ENCODE data around the gene RETSAT.
A peak's percentile ranks its signal among the peaks of the same experiment; 100 is the strongest.
"Not testable (repeated sequence)": the region's sequence is repeated elsewhere in the genome, so short reads cannot be mapped to it uniquely, and the experiment has no call there.

Gene RETSAT

GRCh38 chr2:85334928-85335327 is 19.4 kb downstream of the RETSAT start:
- WGBS, 2 experiments: 49 to 50% methylated on average over 2 of the region's 2 CpGs

GRCh38 chr2:85333877-85334276 is 20.5 kb downstream of the RETSAT start:
- H3K27me3 ChIP-seq (ENCODE audit: control insufficient read depth, insufficient read depth, low read length, poor library complexity, severe bottlenecking); H3K27ac ChIP-seq (ENCODE audit: insufficient read depth, low read depth, low read length, poor library complexity, severe bottlenecking); H3K9me3 ChIP-seq (ENCODE audit: control insufficient read depth, low read length); H3K4me1 ChIP-seq (ENCODE audit: control insufficient read depth, insufficient read depth, low read length); H3K4me3 ChIP-seq (ENCODE audit: insufficient read depth, low read depth, low read length); H3K36me3 ChIP-seq (ENCODE audit: control insufficient read depth, insufficient read depth, low read length): not testable (repeated sequence)
- WGBS, 2 experiments: 93 to 97% methylated on average over 3 of the region's 4 CpGs

More at GRCh38 chr2:85334928-85335327, 19.4 kb downstream of the RETSAT start:
- H3K27me3 ChIP-seq (ENCODE audit: control insufficient read depth, insufficient read depth, low read length, poor library complexity, severe bottlenecking): no peaks in the 10 kb centered on the region
- H3K36me3 ChIP-seq (ENCODE audit: control insufficient read depth, insufficient read depth, low read length): no peaks in the 10 kb centered on the region
- H3K9me3 ChIP-seq (ENCODE audit: control insufficient read depth, low read length): no peaks in the 10 kb centered on the region
- no peaks in the 10 kb centered on the region for H3K4me1 ChIP-seq (ENCODE audit: control insufficient read depth, insufficient read depth, low read length)
- H3K27ac ChIP-seq (ENCODE audit: insufficient read depth, low read depth, low read length, poor library complexity, severe bottlenecking): no peak overlapping the region
- no peak overlapping the region for H3K4me3 ChIP-seq (ENCODE audit: insufficient read depth, low read depth, low read length)

GRCh38 chr2:85330839-85331636 is 23.3 kb downstream of the RETSAT start:
- Histone ChIP-seq H3K4me1 (ENCODE audit: control insufficient read depth, insufficient read depth, low read length) (no peaks in the 10 kb centered on the region), H3K9me3 (ENCODE audit: control insufficient read depth, low read length) (no peaks in the 10 kb centered on the region), H3K4me3 (ENCODE audit: insufficient read depth, low read depth, low read length) (no peak overlapping the region), H3K27ac (ENCODE audit: insufficient read depth, low read depth, low read length, poor library complexity, severe bottlenecking) (no peak overlapping the region), H3K27me3 (ENCODE audit: control insufficient read depth, insufficient read depth, low read length, poor library complexity, severe bottlenecking) (no peaks in the 10 kb centered on the region), H3K36me3 (ENCODE audit: control insufficient read depth, insufficient read depth, low read length) (no peaks in the 10 kb centered on the region)
- WGBS, 2 experiments: 79 to 83% methylated on average over 13 of the region's 13 CpGs

GRCh38 chr2:85329701-85330100 is 24.6 kb downstream of the RETSAT start:
- 90 to 96% methylated on average over 3 of the region's 3 CpGs for WGBS, 2 experiments

GRCh38 chr2:85329181-85329651 is 25.1 kb downstream of the RETSAT start:
- H3K27ac ChIP-seq (ENCODE audit: insufficient read depth, low read depth, low read length, poor library complexity, severe bottlenecking): no peak overlapping the region
- peaks cover 6% of the 10 kb centered on the region for H3K36me3 ChIP-seq (ENCODE audit: control insufficient read depth, insufficient read depth, low read length)
- H3K4me3 ChIP-seq (ENCODE audit: insufficient read depth, low read depth, low read length): no peak overlapping the region

More at GRCh38 chr2:85329701-85330100, 24.6 kb downstream of the RETSAT start:
- not testable (repeated sequence) for H3K4me1 ChIP-seq (ENCODE audit: control insufficient read depth, insufficient read depth, low read length); H3K36me3 ChIP-seq (ENCODE audit: control insufficient read depth, insufficient read depth, low read length); H3K4me3 ChIP-seq (ENCODE audit: insufficient read depth, low read depth, low read length); H3K27ac ChIP-seq (ENCODE audit: insufficient read depth, low read depth, low read length, poor library complexity, severe bottlenecking); H3K27me3 ChIP-seq (ENCODE audit: control insufficient read depth, insufficient read depth, low read length, poor library complexity, severe bottlenecking); H3K9me3 ChIP-seq (ENCODE audit: control insufficient read depth, low read length)

GRCh38 chr2:85327822-85328617 is 26.3 kb downstream of the RETSAT start, which contains the start of gene TGOLN2:
TSS of gene TGOLN2 (minus strand) at chr2:85327989. CDS start at chr2:85327962, 27 bp downstream.
- peak within 1 kb of the TSS; percentile 87 for H3K4me3 ChIP-seq (ENCODE audit: insufficient read depth, low read depth, low read length)
- WGBS, 2 experiments: 1% methylated on average over 56 to 57 of the region's 57 CpGs
- peaks cover 6% of the 10 kb centered on the region for H3K36me3 ChIP-seq (ENCODE audit: control insufficient read depth, insufficient read depth, low read length)

More at GRCh38 chr2:85329181-85329651, 25.1 kb downstream of the RETSAT start:
- Histone ChIP-seq H3K4me1 (ENCODE audit: control insufficient read depth, insufficient read depth, low read length) (no peaks in the 10 kb centered on the region), H3K9me3 (ENCODE audit: control insufficient read depth, low read length) (no peaks in the 10 kb centered on the region), H3K27me3 (ENCODE audit: control insufficient read depth, insufficient read depth, low read length, poor library complexity, severe bottlenecking) (no peaks in the 10 kb centered on the region)

GRCh38 chr2:85327160-85327821 is 27.0 kb downstream of the RETSAT start:
- H3K4me1 ChIP-seq (ENCODE audit: control insufficient read depth, insufficient read depth, low read length): no peaks in the 10 kb centered on the region
- H3K9me3 ChIP-seq (ENCODE audit: control insufficient read depth, low read length): no peaks in the 10 kb centered on the region
- peaks cover 12% of the 10 kb centered on the region for H3K36me3 ChIP-seq (ENCODE audit: control insufficient read depth, insufficient read depth, low read length)
- H3K27me3 ChIP-seq (ENCODE audit: control insufficient read depth, insufficient read depth, low read length, poor library complexity, severe bottlenecking): no peaks in the 10 kb centered on the region
- WGBS, 2 experiments: 7% methylated on average over 41 of the region's 41 CpGs
- peak overlapping the region; percentile 87 for H3K4me3 ChIP-seq (ENCODE audit: insufficient read depth, low read depth, low read length)
- H3K27ac ChIP-seq (ENCODE audit: insufficient read depth, low read depth, low read length, poor library complexity, severe bottlenecking): no peak overlapping the region

More at GRCh38 chr2:85327822-85328617, 26.3 kb downstream of the RETSAT start, which contains the start of gene TGOLN2:
- H3K9me3 ChIP-seq (ENCODE audit: control insufficient read depth, low read length): no peaks in the 10 kb centered on the region
- H3K27me3 ChIP-seq (ENCODE audit: control insufficient read depth, insufficient read depth, low read length, poor library complexity, severe bottlenecking): no peaks in the 10 kb centered on the region
- peak within 1 kb of the TSS; percentile 87 for H3K27ac ChIP-seq (ENCODE audit: insufficient read depth, low read depth, low read length, poor library complexity, severe bottlenecking)
- H3K4me1 ChIP-seq (ENCODE audit: control insufficient read depth, insufficient read depth, low read length): no peaks in the 10 kb centered on the region

- no peaks in the 10 kb centered on the region for H3K27me3 ChIP-seq (ENCODE audit: control insufficient read depth, insufficient read depth, low read length, poor library complexity, severe bottlenecking)
- peak overlapping the region; percentile 87 for H3K4me3 ChIP-seq (ENCODE audit: insufficient read depth, low read depth, low read length)
- WGBS, 2 experiments: 35 to 39% methylated on average over 32 of the region's 32 CpGs
- peaks cover 16% of the 10 kb centered on the region for H3K36me3 ChIP-seq (ENCODE audit: control insufficient read depth, insufficient read depth, low read length)
- no peak overlapping the region for H3K27ac ChIP-seq (ENCODE audit: insufficient read depth, low read depth, low read length, poor library complexity, severe bottlenecking)
- no peaks in the 10 kb centered on the region for H3K4me1 ChIP-seq (ENCODE audit: control insufficient read depth, insufficient read depth, low read length)
- H3K9me3 ChIP-seq (ENCODE audit: control insufficient read depth, low read length): no peaks in the 10 kb centered on the region
Measured at GRCh38 chr2:85326406-85327159, 27.7 kb downstream of the RETSAT start.

- Histone ChIP-seq H3K27me3 (ENCODE audit: control insufficient read depth, insufficient read depth, low read length, poor library complexity, severe bottlenecking) (no peaks in the 10 kb centered on the region), H3K9me3 (ENCODE audit: control insufficient read depth, low read length) (no peaks in the 10 kb centered on the region), H3K4me1 (ENCODE audit: control insufficient read depth, insufficient read depth, low read length) (no peaks in the 10 kb centered on the region), H3K4me3 (ENCODE audit: insufficient read depth, low read depth, low read length) (no peak overlapping the region), H3K27ac (ENCODE audit: insufficient read depth, low read depth, low read length, poor library complexity, severe bottlenecking) (no peak overlapping the region), H3K36me3 (ENCODE audit: control insufficient read depth, insufficient read depth, low read length) (peaks cover 21% of the 10 kb centered on the region)
- WGBS, 2 experiments: 86 to 90% methylated on average over 9 of the region's 9 CpGs
Measured at GRCh38 chr2:85325466-85325811, 28.9 kb downstream of the RETSAT start.
